NCI-H1417 treated with DMSO at 0.1 percent for 48 hours (cell line): Measurements from ENCODE around the gene FAM13B.

Experiments used
- DNase-seq: peaks from one replicate; lab custom pipeline; 2025; lab: John Stamatoyannopoulos, UW

Gene FAM13B

GRCh38 chr5:137894586-137894985, 138.3 kb downstream of the FAM13B start:
- no peak for DNase-seq

- DNase-seq, result no peak
These were observed 141.0 kb downstream of the FAM13B start for GRCh38 chr5:137891849-137892248.

DNA sequence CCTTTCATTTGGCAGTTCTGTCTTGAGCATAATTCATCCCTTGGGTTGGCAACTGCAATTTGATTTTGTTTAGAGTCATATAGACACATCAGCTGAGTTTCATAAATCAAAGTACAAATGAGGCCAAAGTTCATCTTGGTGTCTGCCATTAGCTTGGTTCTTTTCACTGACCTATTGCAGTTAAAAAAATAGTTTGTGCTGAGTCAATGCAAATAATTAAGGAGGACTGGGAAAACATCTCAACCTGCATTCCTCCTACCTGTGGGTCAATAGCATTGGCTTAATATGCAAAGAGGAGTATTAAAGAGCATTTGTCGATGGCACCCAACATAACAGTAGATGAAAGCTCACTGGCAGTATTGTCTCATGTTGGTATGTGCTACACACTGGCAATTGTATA, 142.0 kb downstream of the FAM13B start:
- no peak for DNase-seq

GRCh38 chr5:137888863-137889759, 143.8 kb downstream of the FAM13B start, which contains the start of gene PKD2L2:
Gene PKD2L2 (plus strand): TSS chr5:137889457. CDS start chr5:137889492, 35 bp downstream.
- DNase-seq, result no peak

- DNase-seq, result no peak
These were observed 144.4 kb downstream of the FAM13B start for GRCh38 chr5:137888466-137888862.
